HEK293 (cell line): ENCODE results near the gene PIK3C2G.

Experiments
- BCL11A ChIP-seq: fragments of 450-650 bp; formaldehyde crosslinking; IDR thresholded peaks from 2 replicates; pipeline ENCODE4 v1.5.1; 2016; ENCODE audit warnings: low read depth, missing biosample characterization, missing genetic modification characterization
- CTCF ChIP-seq: fragments of 450-650 bp; formaldehyde crosslinking; IDR thresholded peaks from 2 replicates; pipeline ENCODE4 v1.5.1; 2016; ENCODE audit warnings: missing biosample characterization, missing genetic modification characterization
- FEZF1 ChIP-seq: fragments of 450-650 bp; formaldehyde crosslinking; IDR thresholded peaks from 2 replicates; pipeline ENCODE4 v1.5.1; 2016; ENCODE audit warnings: missing biosample characterization, missing genetic modification characterization
- HOXC10 ChIP-seq: sonication (generic); formaldehyde crosslinking; IDR thresholded peaks from 2 replicates; pipeline ENCODE4 v1.8.1; 2023; ENCODE audit warnings: mild to moderate bottlenecking, missing genetic modification reagents
- REST ChIP-seq: fragments of 450-650 bp; formaldehyde crosslinking; IDR thresholded peaks from 2 replicates; pipeline ENCODE4 v1.5.1; 2016; ENCODE audit warnings: missing biosample characterization, missing genetic modification characterization
- ZNF324 ChIP-seq: fragments of 450-650 bp; formaldehyde crosslinking; IDR thresholded peaks from 2 replicates; pipeline ENCODE4 v1.5.1; 2016; ENCODE audit warnings: missing biosample characterization, missing genetic modification characterization

GRCh38 chr12:18476861-18477260, 215.5 kb downstream of the PIK3C2G start:
- TF ChIP-seq ZNF324 (tag by site-specific recombination) (no peak), BCL11A (no peak), FEZF1 (tag by site-specific recombination) (no peak), CTCF (tag by site-specific recombination) (no peak), HOXC10 (CRISPR knock-in tag) (no peak), REST (tag by site-specific recombination) (no peak)
